H9 (cell line): ENCODE measurements around the gene ITIH5. TPM values are rescaled to one million over a fixed set of nuclear protein-coding genes. Genes with fewer than 3 reads are reported as not detected.

ENCODE experiments used
- DNase-seq: peaks from one replicate; pipeline ENCODE4 v3.0.0-alpha.2; 2017
- H2AFZ ChIP-seq: one replicate; pipeline ENCODE4 v1.6.1; 2013; ENCODE audit warnings: mild to moderate bottlenecking, low read length, control low read depth, moderate library complexity
- H2AK5ac ChIP-seq: 2 replicates; pipeline ENCODE4 v1.6.1; 2013; ENCODE audit warnings: low read length, control low read depth, mixed read lengths; ENCODE audit not compliant: insufficient read length
- H2BK120ac ChIP-seq: one replicate; pipeline ENCODE4 v1.6.1; 2013; ENCODE audit warnings: low read depth, mild to moderate bottlenecking, low read length, control low read depth, inconsistent platforms; ENCODE audit not compliant: poor library complexity, severe bottlenecking
- H2BK12ac ChIP-seq: 2 replicates; pipeline ENCODE4 v1.6.1; 2013; ENCODE audit warnings: low read length, control low read depth, mixed read lengths, low read depth; ENCODE audit not compliant: insufficient read length
- H2BK15ac ChIP-seq: 2 replicates; pipeline ENCODE4 v1.6.1; 2013; ENCODE audit warnings: low read depth, low read length, control low read depth
- H2BK20ac ChIP-seq: one replicate; pipeline ENCODE4 v1.6.1; 2013; ENCODE audit warnings: low read depth, mild to moderate bottlenecking, low read length, control low read depth, inconsistent platforms; ENCODE audit not compliant: poor library complexity, severe bottlenecking
- H2BK5ac ChIP-seq: 2 replicates; pipeline ENCODE4 v1.6.1; 2013; ENCODE audit warnings: low read length, control low read depth, mixed read lengths; ENCODE audit not compliant: insufficient read length
- H3K14ac ChIP-seq: 2 replicates; pipeline ENCODE4 v1.6.1; 2013; ENCODE audit warnings: low read length, control low read depth; ENCODE audit not compliant: insufficient read depth
- H3K18ac ChIP-seq: 2 replicates; pipeline ENCODE4 v1.6.1; 2013; ENCODE audit warnings: low read depth, mild to moderate bottlenecking, mixed read lengths, low read length, control low read depth; ENCODE audit not compliant: insufficient read length
- H3K23ac ChIP-seq: 2 replicates; pipeline ENCODE4 v1.6.1; 2013; ENCODE audit warnings: low read length, control low read depth, mixed read lengths, low read depth; ENCODE audit not compliant: insufficient read length
- H3K23me2 ChIP-seq: 2 replicates; pipeline ENCODE4 v1.6.1; 2013; ENCODE audit warnings: low read depth, mild to moderate bottlenecking, mixed read lengths, low read length, control low read depth; ENCODE audit not compliant: insufficient read length, poor library complexity, severe bottlenecking
- H3K27ac ChIP-seq: 2 replicates; pipeline ENCODE4 v1.5.1; 2013; ENCODE audit warnings: low read length, control low read depth, mixed read lengths, low read depth; ENCODE audit not compliant: insufficient read length
- H3K27me3 ChIP-seq: 2 replicates; pipeline ENCODE4 v1.6.1; 2013; ENCODE audit warnings: low read length, control low read depth, inconsistent platforms; ENCODE audit not compliant: insufficient read depth
- H3K4ac ChIP-seq: 2 replicates; pipeline ENCODE4 v1.6.1; 2013; ENCODE audit warnings: low read depth, mild to moderate bottlenecking, control low read depth, inconsistent platforms, low read length, moderate library complexity
- H3K4me1 ChIP-seq: 2 replicates; pipeline ENCODE4 v1.6.1; 2013; ENCODE audit warnings: low read length, control low read depth, inconsistent platforms; ENCODE audit not compliant: insufficient read depth
- H3K4me2 ChIP-seq: 2 replicates; pipeline ENCODE4 v1.6.1; 2013; ENCODE audit warnings: low read length, control low read depth, mixed read lengths; ENCODE audit not compliant: insufficient read length, insufficient read depth
- H3K56ac ChIP-seq: 2 replicates; pipeline ENCODE4 v1.6.1; 2013; ENCODE audit warnings: low read depth, mild to moderate bottlenecking, mixed read lengths, low read length, control low read depth; ENCODE audit not compliant: insufficient read length
- H3K79me1 ChIP-seq: 2 replicates; pipeline ENCODE4 v1.6.1; 2013; ENCODE audit warnings: low read depth, mild to moderate bottlenecking, moderate library complexity, low read length, control low read depth, inconsistent platforms; ENCODE audit not compliant: insufficient read depth, poor library complexity, severe bottlenecking
- H3K79me2 ChIP-seq: 2 replicates; pipeline ENCODE4 v1.6.1; 2013; ENCODE audit warnings: low read length, control low read depth, inconsistent platforms; ENCODE audit not compliant: insufficient read depth
- H3K9ac ChIP-seq: 2 replicates; pipeline ENCODE4 v1.6.1; 2013; ENCODE audit warnings: low read length, control low read depth, mixed read lengths; ENCODE audit not compliant: insufficient read length; ENCODE audit errors: extremely low read depth
- H3K9me3 ChIP-seq: one replicate; pipeline ENCODE4 v1.6.1; 2013; ENCODE audit warnings: low read depth, low read length, inconsistent platforms; ENCODE audit not compliant: control insufficient read depth
- H3T11ph ChIP-seq: one replicate; pipeline ENCODE4 v1.6.1; 2013; ENCODE audit warnings: mild to moderate bottlenecking, low read length, control low read depth, inconsistent platforms
- H4K20me1 ChIP-seq: one replicate; pipeline ENCODE4 v1.6.1; 2013; ENCODE audit not compliant: control insufficient read depth, insufficient read length, insufficient read depth
- H4K5ac ChIP-seq: 2 replicates; pipeline ENCODE4 v1.6.1; 2013; ENCODE audit warnings: low read depth, mild to moderate bottlenecking, mixed read lengths, low read length, control low read depth; ENCODE audit not compliant: insufficient read length
- H4K8ac ChIP-seq: replicated peaks from 2 replicates; pipeline ENCODE4 v1.6.1; 2013; ENCODE audit warnings: low read length, control low read depth, mixed read lengths, low read depth; ENCODE audit not compliant: insufficient read length
- H4K91ac ChIP-seq: 2 replicates; pipeline ENCODE4 v1.6.1; 2013; ENCODE audit warnings: low read depth, mild to moderate bottlenecking, moderate library complexity, mixed read lengths, low read length, control low read depth; ENCODE audit not compliant: insufficient read length
- H3K27ac Mint-ChIP-seq, 3 experiments: 2 replicates in 2 of 3; 3 replicates in 1 of 3; pipeline ENCODE4 v1.8.0; 2020 to 2021; ENCODE audit warnings: mixed read lengths in 3 of 3, mild to moderate bottlenecking in 1 of 3, moderate library complexity in 1 of 3
- H3K27me3 Mint-ChIP-seq: 2 replicates; pipeline ENCODE4 v1.8.0; 2021; ENCODE audit warnings: low read depth, mild to moderate bottlenecking, moderate library complexity, mixed read lengths
- H3K36me3 Mint-ChIP-seq, 3 experiments: 2 replicates in 2 of 3; 3 replicates in 1 of 3; pipeline ENCODE4 v1.8.0; 2020 to 2021; ENCODE audit warnings: low read depth in 3 of 3, mixed read lengths in 3 of 3; ENCODE audit not compliant: insufficient read depth in 1 of 3
- H3K4me1 Mint-ChIP-seq, 2 experiments: 2 replicates each; pipeline ENCODE4 v1.8.0; 2020; ENCODE audit warnings: mixed read lengths in 2 of 2
- H3K4me3 Mint-ChIP-seq, 2 experiments: 2 replicates in 1 of 2; 3 replicates in 1 of 2; pipeline ENCODE4 v1.8.0; 2020 to 2021; ENCODE audit warnings: mild to moderate bottlenecking in 2 of 2, mixed read lengths in 2 of 2, moderate library complexity in 1 of 2
- H3K9me3 Mint-ChIP-seq, 2 experiments: 2 replicates in 1 of 2; 3 replicates in 1 of 2; pipeline ENCODE4 v1.8.0; 2020; ENCODE audit warnings: mild to moderate bottlenecking in 2 of 2, mixed read lengths in 2 of 2, moderate library complexity in 1 of 2
- CTCF ChIP-seq: fragments of 200-600 bp; sonication (generic); conservative IDR thresholded peaks from 3 replicates; pipeline ENCODE4 v1.8.0; 2021; ENCODE audit warnings: antibody characterized with exemption, mild to moderate bottlenecking
- WGBS: extraction: QIAGEN DNeasy Blood & Tissue Kit; methylation state at CpG from one replicate; pipeline ENCODE4 v1.1.7; 2013; ENCODE audit warnings: missing lambda C conversion rate, low lambda C conversion rate, mixed read lengths; ENCODE audit not compliant: insufficient read length; ENCODE audit errors: extremely low coverage; 5-methylcytosine and 5-hydroxymethylcytosine counted together
- total RNA-seq: library from RNA; stranded (reverse); gene quantifications from 2 replicates; pipeline ENCODE4 v1.2.1, GENCODE V29; 2021

Gene ITIH5
- total RNA-seq, 1 experiment from 2014 or later: 1.3 TPM

DNA sequence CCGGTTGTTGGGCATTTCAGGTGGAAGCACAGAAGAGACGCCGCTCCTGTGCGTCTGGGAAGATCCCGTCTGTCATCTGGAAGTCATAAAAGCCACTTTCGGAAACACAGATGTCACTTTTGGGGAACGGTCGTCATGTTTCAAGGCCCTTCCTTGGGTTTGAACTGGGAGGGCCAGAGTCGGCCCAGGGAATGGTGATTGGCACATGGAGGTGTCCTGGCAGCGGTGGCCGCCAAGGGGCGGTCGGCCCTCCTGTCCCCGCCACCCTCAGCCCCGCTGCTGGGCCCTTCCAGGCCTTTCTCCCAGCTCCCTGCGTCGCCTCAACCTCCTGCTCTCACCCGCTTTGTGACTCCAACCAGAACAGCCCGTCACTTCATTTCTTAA, 140.8 kb downstream of the ITIH5 start:
- no peak overlapping the region for H2BK120ac ChIP-seq
- no peak overlapping the region for H4K5ac ChIP-seq
- no peak overlapping the region for H3K27ac ChIP-seq
- H3K23ac ChIP-seq: no peak overlapping the region
- H3K4ac ChIP-seq: no peak overlapping the region
- H3K27me3 ChIP-seq: no peaks in the 10 kb centered on the region
- H3K79me1 ChIP-seq: no peaks in the 10 kb centered on the region
- H3K4me1 ChIP-seq: no peaks in the 10 kb centered on the region
- DNase-seq: peak; percentile 56
- no peak overlapping the region for H3T11ph ChIP-seq
- no peaks in the 10 kb centered on the region for H3K23me2 ChIP-seq
- H2AFZ ChIP-seq: no peak overlapping the region
- H2BK5ac ChIP-seq: no peak overlapping the region
- H2BK15ac ChIP-seq: no peak overlapping the region
- no peak overlapping the region for H4K8ac ChIP-seq
- no peak overlapping the region for H3K9ac ChIP-seq
- no peaks in the 10 kb centered on the region for H4K20me1 ChIP-seq
- no peak overlapping the region for H2BK12ac ChIP-seq
- WGBS: no CpG with 5 or more reads among the region's 19 CpGs
- H2AK5ac ChIP-seq: no peak overlapping the region
- no peak overlapping the region for H3K27ac Mint-ChIP-seq
- H3K4me3 Mint-ChIP-seq: no peak overlapping the region
- H3K27me3 Mint-ChIP-seq: peaks cover 9% of the 10 kb centered on the region; the same call in 1 of the 2 replicates
- no peak overlapping the region for H3K56ac ChIP-seq
- no peak overlapping the region for H3K14ac ChIP-seq
- H4K91ac ChIP-seq: no peak overlapping the region
- H3K36me3 Mint-ChIP-seq: no peaks in the 10 kb centered on the region
- no peak overlapping the region for H3K18ac ChIP-seq
- H2BK20ac ChIP-seq: no peak overlapping the region
- H3K9me3 ChIP-seq: no peaks in the 10 kb centered on the region
- H3K79me2 ChIP-seq: no peaks in the 10 kb centered on the region
- H3K9me3 Mint-ChIP-seq: no peaks in the 10 kb centered on the region
- H3K4me1 Mint-ChIP-seq: peaks cover 3 to 4% of the 10 kb centered on the region in 2 experiments; a peak in 3 of 4 replicates
- TF ChIP-seq CTCF: no peak
- H3K4me2 ChIP-seq: no peak overlapping the region
